Measurements from ENCODE around the gene MAGEB6. TPM values are rescaled to one million over a fixed set of nuclear protein-coding genes. Genes with fewer than 3 reads are reported as not detected.

The MAGEB6 gene
- total RNA-seq, 3 donors from 2014 or later = not detected

GRCh38 chrX:26215869-26216268 lies 23.6 kb downstream of the MAGEB6 start, which contains the start of gene MAGEB5:
Gene MAGEB5 (plus strand): TSS chrX:26216169. CDS start chrX:26217302, 1,133 bp downstream.
- TF ChIP-seq CTCF (IDR thresholded peaks at IDR 0.05) (no peak), POLR2A (IDR thresholded peaks at IDR 0.05) (no peak), POLR2AphosphoS5 (IDR thresholded peaks at IDR 0.05) (no peak)

GRCh38 chrX:26219351-26219750 lies 27.1 kb downstream of the MAGEB6 start:
- H3K4me3 ChIP-seq = no peak overlapping the region
- TF ChIP-seq POLR2AphosphoS5 (IDR thresholded peaks at IDR 0.05) (no peak), CTCF (IDR thresholded peaks at IDR 0.05) (no peak), POLR2A (IDR thresholded peaks at IDR 0.05) (no peak)
- no peak overlapping the region for H3K27ac ChIP-seq

More at GRCh38 chrX:26215869-26216268, 23.6 kb downstream of the MAGEB6 start, which contains the start of gene MAGEB5:
- Histone ChIP-seq H3K27me3 (peaks cover 0 to 14% of the 10 kb centered on the region in 2 donors), H3K4me3 (no peak within 1 kb of the TSS), H3K4me1 (no peaks in the 10 kb centered on the region), H3K9me3 (no peaks in the 10 kb centered on the region), H3K36me3 (no peaks in the 10 kb centered on the region), H3K27ac (no peak within 1 kb of the TSS)
- DNase-seq (ENCODE audit: low spot score in 2 of 2) = no peak
- intact Hi-C loops (cut with DNase I; ENCODE audit: low total_unique reads) = loop anchor here (2.0 kb wide), 1 partner anchor 67 kb away; no protein-coding TSS in a partner anchor

GRCh38 chrX:26234177-26234576 lies 41.9 kb downstream of the MAGEB6 start:
- Histone ChIP-seq H3K36me3 (no peaks in the 10 kb centered on the region), H3K27me3 (peaks cover 0 to 6% of the 10 kb centered on the region in 2 donors), H3K9me3 (no peaks in the 10 kb centered on the region), H3K27ac (no peak overlapping the region), H3K4me1 (no peaks in the 10 kb centered on the region), H3K4me3 (no peak overlapping the region)
- no peak for DNase-seq (ENCODE audit: low spot score in 2 of 2)
- TF ChIP-seq POLR2A (IDR thresholded peaks at IDR 0.05) (no peak), POLR2AphosphoS5 (IDR thresholded peaks at IDR 0.05) (no peak), CTCF (IDR thresholded peaks at IDR 0.05) (no peak)
- intact Hi-C loops (cut with DNase I; ENCODE audit: low total_unique reads) = no loop called here

More at GRCh38 chrX:26219351-26219750, 27.1 kb downstream of the MAGEB6 start:
- DNase-seq (ENCODE audit: low spot score in 2 of 2) = no peak
- H3K9me3 ChIP-seq = no peaks in the 10 kb centered on the region
- H3K4me1 ChIP-seq = no peaks in the 10 kb centered on the region
- H3K36me3 ChIP-seq = no peaks in the 10 kb centered on the region
- intact Hi-C loops (cut with DNase I; ENCODE audit: low total_unique reads) = no loop called here
- H3K27me3 ChIP-seq = peaks cover 0 to 17% of the 10 kb centered on the region in 2 donors

Other genes with a start within 250 kb of the MAGEB6 start
- gene MAGEB18, start 54.1 kb upstream of the MAGEB6 start, total RNA-seq = not detected
- gene MAGEB6B, start 31.8 kb upstream of the MAGEB6 start, total RNA-seq = not detected
- gene MAGEB5, start 23.7 kb downstream of the MAGEB6 start, total RNA-seq = not detected

Data from breast epithelium (tissue), 4 donors.